H4 (cell line): ENCODE results near the gene ANKS1B. TPM values are rescaled to one million over a fixed set of nuclear protein-coding genes. Genes with fewer than 3 reads are reported as not detected.

Source experiments
- DNase-seq: peaks from one replicate; pipeline ENCODE4 v3.0.0-alpha.2; 2015; ENCODE audit warnings: low spot score
- total RNA-seq: library from RNA; depleted of rRNA; stranded (reverse); fragments of >200 nt; shearing (Covaris generic); gene quantifications from 2 replicates; pipeline ENCODE4 v1.2.3, GENCODE V29; 2014

The ANKS1B gene
- total RNA-seq, 1 experiment from 2014 or later = 1.8 TPM

- DNase-seq = no peak
Observed at GRCh38 chr12:98883231-98883630, 1101.5 kb downstream of the ANKS1B start.

- no peak for DNase-seq
Observed at GRCh38 chr12:98882526-98882925, 1102.2 kb downstream of the ANKS1B start.

GRCh38 chr12:98873776-98874175 is 1111.0 kb downstream of the ANKS1B start:
- DNase-seq = no peak

GRCh38 chr12:98870504-98870903 is 1114.2 kb downstream of the ANKS1B start:
- peak; percentile 11 for DNase-seq

GRCh38 chr12:98869886-98870503 is 1114.7 kb downstream of the ANKS1B start:
- DNase-seq = no peak

GRCh38 chr12:98868538-98868937 is 1116.2 kb downstream of the ANKS1B start:
- DNase-seq = no peak

GRCh38 chr12:98868076-98868475 is 1116.7 kb downstream of the ANKS1B start:
- DNase-seq = no peak

GRCh38 chr12:98864363-98864762 is 1120.4 kb downstream of the ANKS1B start:
- no peak for DNase-seq

GRCh38 chr12:98863167-98863566 is 1121.6 kb downstream of the ANKS1B start:
- DNase-seq = no peak

GRCh38 chr12:98861251-98861650 is 1123.5 kb downstream of the ANKS1B start:
- no peak for DNase-seq

GRCh38 chr12:98856897-98857540 is 1127.7 kb downstream of the ANKS1B start:
- no peak for DNase-seq

- DNase-seq = no peak
Observed at GRCh38 chr12:98852181-98852580, 1132.6 kb downstream of the ANKS1B start.

GRCh38 chr12:98847242-98847641 is 1137.5 kb downstream of the ANKS1B start:
- DNase-seq = no peak

- DNase-seq = no peak
Observed at GRCh38 chr12:98845957-98846356, 1138.8 kb downstream of the ANKS1B start.

GRCh38 chr12:98840325-98840724 is 1144.4 kb downstream of the ANKS1B start:
- DNase-seq = no peak

GRCh38 chr12:98838231-98838647 is 1146.5 kb downstream of the ANKS1B start:
- DNase-seq = peak; percentile 33

- DNase-seq = peak; percentile 75
Observed at GRCh38 chr12:98837134-98837752, 1147.5 kb downstream of the ANKS1B start.

GRCh38 chr12:98830657-98831056 is 1154.1 kb downstream of the ANKS1B start:
- no peak for DNase-seq

- DNase-seq = no peak
Observed at GRCh38 chr12:98828802-98829600, 1155.7 kb downstream of the ANKS1B start.

GRCh38 chr12:98823012-98823411 is 1161.7 kb downstream of the ANKS1B start:
- no peak for DNase-seq

GRCh38 chr12:98821866-98822265 is 1162.9 kb downstream of the ANKS1B start:
- no peak for DNase-seq

- no peak for DNase-seq
Observed at GRCh38 chr12:98821232-98821631, 1163.5 kb downstream of the ANKS1B start.
